ENCODE results near the gene PTTG1IP.

GRCh38 chr21:44872649-44873355 is 688 bp downstream of the PTTG1IP start:
- TF ChIP-seq CTCF (IDR thresholded peaks at IDR 0.05), result no peak
- TF ChIP-seq POLR2A (IDR thresholded peaks at IDR 0.05), result peak in 1 of 4 donors; percentile 48
- TF ChIP-seq EP300 (IDR thresholded peaks at IDR 0.05), result no peak
- peak in 1 of 2 donors; percentile 65 for TF ChIP-seq POLR2AphosphoS5 (IDR thresholded peaks at IDR 0.05)

Data from upper lobe of left lung (tissue), 4 donors.